Brain pericyte (primary cell): ENCODE data around the gene TNFRSF1B.
A peak's percentile ranks its signal among the peaks of the same experiment; 100 is the strongest.

Source experiments
- DNase-seq: peaks from one replicate; pipeline ENCODE4 v3.0.0-alpha.2; 2012; ENCODE audit warnings: low read depth, low spot score

The TNFRSF1B gene

GRCh38 chr1:12158357-12159092 lies 8.3 kb upstream of the TNFRSF1B start:
- DNase-seq: no peak

- no peak for DNase-seq
Observed at GRCh38 chr1:12159816-12160215, 7.0 kb upstream of the TNFRSF1B start.

DNA sequence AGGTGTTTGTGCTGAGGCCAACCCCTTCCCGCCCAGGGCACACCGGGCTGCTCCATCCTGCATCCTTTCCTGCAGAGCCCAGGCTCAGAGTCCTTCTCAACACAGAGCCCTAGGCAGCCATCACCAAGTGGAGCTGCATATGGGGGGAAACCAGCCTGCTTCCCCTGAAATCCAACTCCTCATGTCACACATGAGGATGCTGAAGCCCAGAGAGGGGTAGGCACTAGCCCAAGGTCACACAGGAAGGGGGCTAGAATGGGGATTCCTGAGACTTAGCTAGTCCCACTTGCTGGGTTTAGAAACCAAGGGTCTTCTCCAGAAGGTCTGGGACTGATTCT lies 5.5 kb upstream of the TNFRSF1B start:
- DNase-seq: no peak

GRCh38 chr1:12161662-12162458 lies 4.9 kb upstream of the TNFRSF1B start:
- peak; percentile 68 for DNase-seq

DNA sequence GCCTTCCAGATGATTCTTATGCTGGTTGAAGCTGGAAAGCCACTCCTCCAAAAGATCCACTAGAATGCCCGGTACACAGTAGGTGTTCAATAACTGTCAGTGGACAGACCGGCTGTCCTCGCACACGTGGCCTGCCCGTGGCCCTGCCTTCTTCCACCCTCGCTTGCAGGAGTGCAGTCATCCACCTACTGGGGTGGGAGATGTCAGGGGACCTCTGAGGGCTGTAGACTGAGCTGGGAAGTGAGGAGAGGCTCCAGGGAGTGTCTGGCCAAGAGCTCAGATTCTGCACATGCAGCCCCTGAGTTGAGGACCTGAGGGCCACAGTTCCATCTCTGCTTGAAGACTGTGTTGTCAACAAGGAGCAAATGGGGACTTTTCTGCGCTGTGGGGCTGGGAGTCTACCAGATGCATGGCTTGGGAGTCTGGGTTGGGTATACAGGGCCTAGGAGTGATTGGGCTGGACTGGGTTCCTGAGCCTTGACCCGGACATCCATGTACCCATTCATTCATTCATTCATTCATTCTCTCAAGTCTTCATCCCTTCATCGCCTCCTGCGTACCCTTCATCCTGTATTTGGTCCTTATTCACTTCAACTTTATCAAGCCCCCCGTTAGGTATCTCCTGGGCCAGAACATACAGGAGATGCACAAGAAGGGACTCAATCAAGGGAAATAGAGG lies 4.2 kb upstream of the TNFRSF1B start:
- no peak for DNase-seq

DNA sequence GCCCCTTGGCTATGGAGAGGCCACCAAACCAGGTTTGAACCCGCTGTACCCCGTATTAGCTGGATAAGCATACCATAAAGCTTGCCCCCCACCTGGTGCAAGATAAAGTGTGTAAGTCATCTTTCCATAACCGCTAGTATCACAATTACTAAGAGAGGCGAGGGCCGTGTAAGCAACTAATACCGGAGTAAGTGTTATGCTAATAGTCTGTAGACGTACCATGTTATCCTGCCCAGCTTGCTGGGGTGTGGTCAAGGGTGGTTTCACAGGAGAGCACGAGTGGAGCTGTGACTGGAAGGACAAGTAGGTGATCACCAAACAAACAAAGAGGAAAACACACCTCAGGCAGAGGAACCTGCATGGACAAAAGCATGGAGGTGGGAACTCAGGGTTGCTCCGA lies 3.6 kb upstream of the TNFRSF1B start:
- DNase-seq: no peak

GRCh38 chr1:12164210-12164609 lies 2.6 kb upstream of the TNFRSF1B start:
- no peak for DNase-seq

DNA sequence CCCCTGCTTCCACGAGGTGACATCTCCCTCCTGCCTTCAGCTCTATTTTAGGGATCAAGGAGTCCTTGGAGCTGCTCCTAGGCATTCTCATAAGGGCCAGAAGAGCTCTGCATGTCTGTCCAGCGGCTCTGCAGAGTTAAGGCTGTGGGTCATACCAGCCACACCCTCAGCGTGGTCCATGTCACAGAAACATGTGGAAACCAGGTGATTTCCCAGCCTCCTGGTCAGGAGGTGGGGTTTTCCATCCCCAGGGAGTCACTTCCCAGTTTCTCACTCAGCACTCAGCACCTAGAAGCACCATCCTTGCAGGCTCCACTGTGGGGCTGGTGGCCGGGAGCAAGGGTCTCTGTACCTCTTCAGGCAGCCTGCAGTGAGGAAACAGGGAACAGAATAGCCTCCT lies 1.4 kb upstream of the TNFRSF1B start:
- DNase-seq: no peak

GRCh38 chr1:12167493-12168429 lies 970 bp downstream of the TNFRSF1B start:
- no peak for DNase-seq

- no peak for DNase-seq
Observed at GRCh38 chr1:12168451-12169160, 1.8 kb downstream of the TNFRSF1B start.

DNA sequence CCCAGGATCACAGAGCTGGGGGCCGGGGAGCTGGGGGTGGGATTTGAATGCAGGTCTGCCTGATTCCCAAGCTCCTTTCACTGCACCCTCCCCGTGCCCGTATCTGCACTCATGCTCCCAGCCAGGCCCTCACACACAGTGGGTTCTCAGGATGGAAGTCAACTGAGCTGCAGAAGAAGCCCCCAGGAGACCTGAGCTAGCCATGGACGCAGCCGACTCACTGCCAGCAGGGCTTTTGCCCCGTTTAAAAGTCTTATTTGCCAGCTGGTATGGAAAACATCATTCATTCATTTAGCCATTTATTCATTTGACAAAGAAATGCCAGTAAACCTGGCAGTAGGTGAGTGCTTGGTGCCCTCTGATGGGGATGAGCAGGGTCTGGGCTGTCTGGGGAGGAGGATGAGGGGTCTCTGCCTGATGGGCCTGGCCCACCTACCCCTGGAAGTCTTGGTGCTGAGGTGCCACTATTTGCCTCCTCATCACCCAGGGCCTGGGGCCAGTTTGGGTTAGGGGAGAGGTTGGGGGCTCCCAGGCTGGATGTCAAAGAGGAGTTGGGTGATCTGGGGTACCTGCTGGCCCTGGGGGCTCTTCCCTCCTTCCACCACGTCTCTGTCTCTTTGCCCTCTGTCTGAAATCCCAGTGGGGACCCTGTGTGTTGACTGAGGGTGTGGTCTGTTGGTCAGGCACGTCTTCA lies 2.8 kb downstream of the TNFRSF1B start:
- DNase-seq: no peak

GRCh38 chr1:12170263-12170671 lies 3.5 kb downstream of the TNFRSF1B start:
- no peak for DNase-seq

DNA sequence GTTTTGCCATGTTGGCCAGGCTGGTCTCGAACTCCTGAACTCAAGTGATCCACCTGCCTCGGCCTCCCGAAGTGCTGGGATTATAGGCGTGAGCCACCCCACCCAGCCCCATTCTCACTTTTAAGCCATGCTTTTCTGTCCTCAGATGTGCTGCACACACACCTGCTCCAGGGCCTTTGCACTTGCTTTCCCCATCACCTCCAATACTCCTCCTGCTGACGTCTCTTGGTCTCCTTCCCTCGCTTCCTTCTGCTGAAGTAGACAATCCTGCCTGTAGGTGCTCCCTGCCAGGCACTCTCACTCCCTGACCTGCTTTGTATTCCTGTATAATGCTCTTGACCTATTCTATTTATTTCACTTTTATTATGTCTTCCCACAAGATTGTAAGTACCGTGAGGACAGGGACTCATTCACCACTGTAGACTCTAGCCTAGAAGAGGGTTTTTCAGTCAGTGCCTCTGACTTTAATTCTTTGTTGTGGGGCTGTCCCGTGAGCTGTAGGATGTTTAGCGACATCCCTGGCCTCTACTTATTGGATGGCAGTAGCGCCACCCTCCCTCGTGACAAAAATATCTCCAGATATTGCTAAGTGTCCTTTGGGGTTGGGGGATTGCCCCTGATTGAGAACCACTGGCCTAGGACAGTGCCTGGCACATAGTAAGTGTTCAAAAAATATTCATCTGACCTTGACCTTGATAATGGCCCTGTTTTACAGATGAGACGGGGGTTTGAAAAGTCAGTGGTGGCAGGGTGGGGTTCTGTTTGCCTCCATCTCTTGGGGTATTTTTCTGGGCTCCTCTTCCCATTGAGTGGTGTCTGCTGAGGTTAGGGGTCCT lies 4.6 kb downstream of the TNFRSF1B start:
- no peak for DNase-seq

DNA sequence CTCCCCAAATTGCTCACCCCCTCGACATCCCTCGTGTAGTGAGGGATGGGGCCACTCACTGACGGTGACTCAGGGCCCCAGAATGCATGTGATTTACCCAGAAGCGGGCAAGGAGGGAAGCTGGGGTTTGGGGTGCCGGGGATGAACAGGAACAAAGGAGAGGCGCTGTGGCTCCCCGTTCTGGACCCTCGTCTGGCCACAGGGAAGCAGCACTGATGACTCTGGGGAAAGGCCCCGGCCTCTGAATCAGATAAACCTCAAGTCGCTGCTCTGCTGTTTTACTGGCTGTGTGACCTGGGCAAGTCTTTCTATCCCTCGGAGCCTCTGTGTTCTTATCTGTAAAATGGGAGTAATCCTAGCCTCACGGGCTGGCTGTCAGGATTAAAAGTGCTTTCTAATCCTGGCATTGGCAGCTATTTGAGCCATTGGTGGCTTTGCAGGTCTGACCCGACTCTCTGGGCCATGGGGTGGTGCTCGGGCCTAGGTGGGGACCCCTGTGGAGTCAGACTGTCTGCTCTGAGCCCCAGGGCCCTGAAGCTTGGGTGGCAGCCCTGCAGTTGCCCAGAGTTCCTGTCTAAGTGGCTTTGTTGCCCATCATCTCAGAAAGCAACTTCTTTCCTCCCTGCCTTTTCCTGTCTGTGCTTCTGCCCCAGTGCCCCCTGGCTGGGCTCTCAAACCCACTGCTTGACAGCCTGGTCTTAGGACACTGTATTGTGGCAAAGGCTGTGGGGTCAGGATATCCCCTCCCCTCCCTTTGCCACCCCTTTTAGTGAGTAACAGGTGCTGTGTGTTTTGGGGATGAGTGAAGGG lies 5.5 kb downstream of the TNFRSF1B start:
- no peak for DNase-seq

DNA sequence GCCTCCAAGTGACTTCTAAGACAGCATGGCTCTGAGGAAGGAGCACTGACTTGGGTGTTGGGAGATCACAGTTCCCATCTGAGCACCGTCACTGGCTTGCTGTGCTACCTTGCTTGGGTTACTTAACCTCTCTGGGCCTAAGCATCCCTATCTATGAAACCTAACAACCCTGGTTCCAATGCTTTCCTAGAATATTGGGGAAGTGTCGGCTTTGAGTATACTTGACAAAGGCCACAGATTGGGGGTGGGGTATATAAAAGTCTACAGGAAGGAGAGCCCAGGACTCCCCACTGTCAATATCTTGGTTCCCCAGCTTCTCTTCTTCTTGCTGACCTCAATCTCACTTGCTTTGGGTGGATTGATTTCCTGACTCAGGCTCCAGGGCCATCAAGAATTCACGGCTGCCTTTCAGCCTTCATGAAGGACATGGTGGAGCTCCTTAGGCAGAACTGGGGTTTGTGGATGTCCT lies 6.3 kb downstream of the TNFRSF1B start:
- no peak for DNase-seq

DNA sequence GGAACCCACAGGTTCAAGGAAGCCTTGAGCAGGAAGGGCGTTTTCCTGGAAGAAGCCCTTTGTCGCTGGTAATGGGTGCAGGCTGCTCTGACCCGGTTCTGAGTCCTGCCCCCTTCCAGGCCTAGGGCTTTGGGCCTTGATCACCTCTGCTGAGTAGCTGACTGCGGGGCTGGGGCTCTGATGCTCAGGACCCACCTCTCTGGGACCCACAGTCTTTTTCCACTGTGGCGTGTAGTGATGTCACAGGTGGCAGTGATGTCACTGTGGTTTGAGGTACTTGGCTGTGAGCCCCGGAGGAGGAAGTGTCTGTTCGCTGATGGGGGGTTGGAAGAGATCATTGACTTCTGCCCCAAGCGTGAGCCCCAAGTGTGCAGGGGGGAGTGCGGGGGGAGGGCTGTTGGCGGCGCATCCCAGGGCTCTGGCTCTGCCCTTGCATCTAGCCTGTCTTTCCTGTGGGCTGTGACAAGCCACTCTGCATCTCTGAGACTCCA lies 6.9 kb downstream of the TNFRSF1B start:
- no peak for DNase-seq

DNA sequence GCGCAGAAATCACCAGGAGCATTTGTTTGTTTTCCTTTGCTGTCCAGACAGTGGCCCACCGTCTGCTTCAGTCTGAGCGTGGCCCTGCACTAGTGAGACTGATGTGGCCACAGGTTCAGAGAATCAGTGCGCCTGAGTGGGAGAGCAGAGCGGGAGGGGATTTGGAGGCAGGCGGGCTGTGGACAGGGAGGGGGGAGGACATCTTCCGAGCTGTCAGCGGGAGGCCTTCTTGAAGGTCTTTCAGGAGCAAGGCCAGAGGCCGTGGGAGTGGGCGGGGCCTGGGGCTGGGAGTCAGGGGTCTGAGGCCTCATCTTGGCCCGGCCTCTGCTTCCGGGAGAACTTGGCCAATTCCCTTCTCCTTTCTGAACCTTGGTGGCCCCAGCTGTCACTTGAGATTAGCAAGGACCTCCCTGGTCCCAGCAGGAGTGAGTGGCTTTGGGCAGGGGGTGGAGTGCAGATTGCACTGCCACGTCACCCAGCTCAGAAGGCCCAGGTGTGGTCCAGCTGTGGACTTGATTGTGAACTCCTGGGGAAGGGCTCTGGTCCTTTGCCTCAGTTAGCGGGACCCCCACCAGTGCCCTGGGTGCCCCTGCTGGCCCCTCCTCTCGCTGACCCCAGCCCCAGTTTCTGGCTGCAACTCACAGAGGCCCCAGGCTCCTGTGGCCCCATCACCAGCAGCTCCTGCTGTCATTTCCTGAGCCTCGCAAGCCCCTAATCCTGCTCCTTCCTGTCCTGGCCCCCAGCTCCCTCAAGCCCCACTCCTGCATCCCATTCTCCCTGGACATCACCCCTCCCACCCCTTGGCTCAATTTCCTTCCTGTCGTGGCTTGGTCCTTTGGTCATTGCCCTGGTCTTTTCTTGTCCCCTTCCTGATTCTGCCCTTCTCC lies 8.4 kb downstream of the TNFRSF1B start:
- no peak for DNase-seq
